ENCODE results near the gene TTLL11. TPM values are rescaled to one million over a fixed set of nuclear protein-coding genes. Genes with fewer than 3 reads are reported as not detected.

TTLL11 gene
- total and polyA plus RNA-seq, 2 experiments from 2014 or later = 5.5 to 7.6 TPM

DNA sequence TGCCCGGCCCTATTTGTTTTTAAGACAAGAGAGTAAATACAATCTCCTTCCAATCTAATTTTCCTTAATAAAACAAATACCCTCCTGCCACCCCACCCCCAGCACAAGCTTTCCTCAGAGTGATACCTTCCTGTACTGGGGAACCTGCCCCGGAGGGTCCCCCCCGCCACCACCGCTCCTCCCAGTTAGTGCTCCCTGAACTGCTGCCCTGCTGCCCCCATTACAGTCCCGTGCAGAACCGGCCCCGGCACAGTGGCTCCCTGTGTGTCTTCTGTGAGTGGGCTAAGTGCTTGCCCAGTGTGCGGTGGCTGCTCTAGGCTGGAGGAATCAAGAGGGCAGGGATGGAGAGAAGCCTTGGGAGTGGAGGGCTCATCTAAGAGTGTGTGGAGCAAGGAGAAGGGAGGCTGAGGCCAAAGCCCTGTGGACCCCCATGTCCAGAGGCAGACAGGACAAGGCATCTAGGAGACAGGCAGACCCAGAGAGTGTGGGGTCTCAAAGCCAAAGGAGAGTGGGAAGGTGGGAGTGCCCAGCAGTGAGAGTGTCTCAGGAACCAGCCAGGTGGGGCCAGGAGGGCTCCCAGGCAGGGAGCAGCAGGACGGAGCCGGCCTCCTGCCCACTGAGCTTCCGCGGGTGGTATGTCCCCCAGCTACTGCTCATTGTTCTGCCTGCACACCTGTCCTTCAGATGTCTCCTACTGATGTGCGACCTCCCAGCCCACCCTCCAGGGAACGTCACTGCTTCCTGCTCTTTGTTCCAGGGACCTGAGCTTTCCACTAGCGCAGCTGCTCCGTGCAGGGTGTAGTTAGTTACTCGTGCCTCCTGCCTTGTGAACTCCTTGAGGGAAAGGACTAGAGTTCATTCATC is 312.7 kb downstream of the TTLL11 start:
- Histone ChIP-seq H4K20me1 (ENCODE audit: insufficient read depth, poor library complexity, severe bottlenecking) (no peaks in the 10 kb centered on the region), H3K27ac (no peak overlapping the region), H3K36me3 (replicated peaks; ENCODE audit: insufficient read depth, low read depth) (no peaks in the 10 kb centered on the region), H3K4me1 (ENCODE audit: insufficient read depth) (no peaks in the 10 kb centered on the region), H3K4me2 (no peak overlapping the region), H3K9me3 (ENCODE audit: low read depth) (no peaks in the 10 kb centered on the region), H3K79me2 (no peaks in the 10 kb centered on the region), H3K4me3 (no peak overlapping the region), H3K27me3 (no peaks in the 10 kb centered on the region), H3K9me2 (replicated peaks; ENCODE audit: insufficient read depth) (no peaks in the 10 kb centered on the region), H2AFZ (no peak overlapping the region)
- WGBS (ENCODE audit: low lambda C conversion rate, missing lambda C conversion rate) = 97% methylated on average over 17 of the region's 17 CpGs
- DNase-seq (ENCODE audit: low spot score) = no peak
- TF ChIP-seq, protein P1, sequence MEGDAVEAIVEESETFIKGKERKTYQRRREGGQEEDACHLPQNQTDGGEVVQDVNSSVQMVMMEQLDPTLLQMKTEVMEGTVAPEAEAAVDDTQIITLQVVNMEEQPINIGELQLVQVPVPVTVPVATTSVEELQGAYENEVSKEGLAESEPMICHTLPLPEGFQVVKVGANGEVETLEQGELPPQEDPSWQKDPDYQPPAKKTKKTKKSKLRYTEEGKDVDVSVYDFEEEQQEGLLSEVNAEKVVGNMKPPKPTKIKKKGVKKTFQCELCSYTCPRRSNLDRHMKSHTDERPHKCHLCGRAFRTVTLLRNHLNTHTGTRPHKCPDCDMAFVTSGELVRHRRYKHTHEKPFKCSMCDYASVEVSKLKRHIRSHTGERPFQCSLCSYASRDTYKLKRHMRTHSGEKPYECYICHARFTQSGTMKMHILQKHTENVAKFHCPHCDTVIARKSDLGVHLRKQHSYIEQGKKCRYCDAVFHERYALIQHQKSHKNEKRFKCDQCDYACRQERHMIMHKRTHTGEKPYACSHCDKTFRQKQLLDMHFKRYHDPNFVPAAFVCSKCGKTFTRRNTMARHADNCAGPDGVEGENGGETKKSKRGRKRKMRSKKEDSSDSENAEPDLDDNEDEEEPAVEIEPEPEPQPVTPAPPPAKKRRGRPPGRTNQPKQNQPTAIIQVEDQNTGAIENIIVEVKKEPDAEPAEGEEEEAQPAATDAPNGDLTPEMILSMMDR (IDR thresholded peaks at IDR 0.05; ENCODE audit: poor library complexity) = no peak
- TF ChIP-seq EZH2phosphoT487 (IDR thresholded peaks at IDR 0.05; ENCODE audit: low read depth, severe bottlenecking, unreplicated experiment) (no peak), EZH2 (IDR thresholded peaks at IDR 0.05; ENCODE audit: borderline replicate concordance) (no peak)

DNA sequence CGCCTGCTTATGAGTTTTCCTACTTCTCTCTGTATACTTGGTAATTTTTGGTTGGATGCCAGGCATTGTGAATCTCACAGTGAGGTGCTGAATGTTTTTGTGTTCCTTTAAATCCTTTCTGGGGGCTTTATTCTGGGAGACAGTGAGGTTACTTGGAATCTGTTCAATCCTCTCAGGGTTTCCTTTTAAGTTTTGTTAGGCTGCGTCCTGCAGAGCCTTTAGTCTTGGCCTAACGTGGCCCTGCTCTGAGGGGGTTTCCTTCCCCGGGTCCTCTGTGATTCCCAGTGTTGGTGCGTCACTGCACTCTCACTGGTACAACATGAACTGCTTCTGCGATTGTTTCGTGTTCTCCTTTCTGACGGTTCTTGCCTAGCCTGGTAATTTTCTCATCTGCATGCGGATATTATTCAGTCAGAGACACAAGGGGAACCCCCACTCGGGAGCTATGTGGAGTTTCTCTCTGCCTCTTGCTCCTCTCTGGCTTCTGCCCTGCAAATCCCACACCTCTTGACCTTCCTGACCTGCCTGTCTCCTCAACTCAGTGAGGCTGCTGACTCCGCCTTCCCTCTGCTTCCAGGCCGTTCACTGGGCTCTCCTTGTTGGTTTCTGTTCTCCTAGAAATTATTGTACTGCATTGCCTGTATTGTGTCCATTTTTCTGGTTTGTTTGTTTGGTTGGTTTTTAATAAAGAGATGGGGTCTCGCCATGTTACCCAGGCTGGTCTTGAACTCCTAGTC is 313.6 kb downstream of the TTLL11 start:
- TF ChIP-seq EZH2phosphoT487 (IDR thresholded peaks at IDR 0.05; ENCODE audit: low read depth, severe bottlenecking, unreplicated experiment) = no peak
- TF ChIP-seq EZH2 (IDR thresholded peaks at IDR 0.05; ENCODE audit: borderline replicate concordance) = no peak
- TF ChIP-seq, protein P1 (IDR thresholded peaks at IDR 0.05; ENCODE audit: poor library complexity) = no peak
- Histone ChIP-seq H3K4me1 (ENCODE audit: insufficient read depth) (no peaks in the 10 kb centered on the region), H3K36me3 (replicated peaks; ENCODE audit: insufficient read depth, low read depth) (no peaks in the 10 kb centered on the region), H3K79me2 (no peaks in the 10 kb centered on the region), H3K27ac (no peak overlapping the region), H3K9me2 (replicated peaks; ENCODE audit: insufficient read depth) (no peaks in the 10 kb centered on the region), H3K9me3 (ENCODE audit: low read depth) (no peaks in the 10 kb centered on the region), H2AFZ (no peak overlapping the region), H4K20me1 (ENCODE audit: insufficient read depth, poor library complexity, severe bottlenecking) (no peaks in the 10 kb centered on the region), H3K4me2 (no peak overlapping the region), H3K27me3 (no peaks in the 10 kb centered on the region), H3K4me3 (no peak overlapping the region)
- no peak for DNase-seq (ENCODE audit: low spot score)
- WGBS (ENCODE audit: low lambda C conversion rate, missing lambda C conversion rate) = 85% methylated on average over 13 of the region's 13 CpGs

DNA sequence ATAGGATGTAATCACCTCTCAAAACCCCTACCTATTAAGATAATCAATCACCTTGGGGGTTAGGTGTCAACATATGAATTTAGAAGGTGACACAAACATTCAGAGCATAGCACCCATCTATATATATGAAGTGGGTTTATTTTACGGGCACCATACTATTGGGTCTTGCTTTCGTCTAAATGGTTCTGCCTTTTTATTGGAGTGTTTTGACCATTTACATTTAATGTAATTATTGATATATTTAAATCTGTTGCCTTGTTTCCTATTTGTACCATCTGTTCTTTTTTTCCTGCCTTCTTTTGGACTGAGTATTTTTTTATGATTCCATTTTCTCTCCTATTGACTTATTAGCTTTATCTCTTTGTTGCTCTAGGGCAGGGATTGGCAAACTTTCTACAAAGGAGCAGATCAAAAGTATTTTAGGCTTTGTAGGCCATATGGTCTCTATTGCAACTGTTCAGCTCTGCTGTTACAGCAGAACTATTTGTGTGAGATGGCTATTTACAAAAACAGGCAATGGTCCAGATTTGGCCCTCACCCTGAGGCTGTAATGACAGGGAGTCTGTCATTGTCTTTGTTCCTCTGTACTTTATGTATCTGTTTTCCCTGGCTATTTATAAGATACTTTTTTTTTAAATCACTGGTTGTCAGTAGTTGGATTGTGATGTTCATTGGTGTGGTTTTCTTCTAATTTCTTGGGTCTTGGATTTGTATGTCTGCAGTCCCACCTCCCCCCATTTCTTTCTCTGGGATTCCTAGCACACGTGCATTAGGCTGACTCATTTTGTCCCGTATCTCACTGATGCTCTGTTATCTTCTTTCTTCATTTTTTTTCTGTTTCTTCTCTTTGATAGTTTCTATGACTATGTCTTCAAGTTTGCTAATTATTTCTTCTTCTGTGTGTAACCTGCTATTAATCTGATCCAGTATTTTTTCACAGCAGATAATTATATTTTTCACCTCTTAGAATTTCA is 314.6 kb downstream of the TTLL11 start:
- no peak for TF ChIP-seq EZH2 (IDR thresholded peaks at IDR 0.05; ENCODE audit: borderline replicate concordance)
- TF ChIP-seq, protein P1 (IDR thresholded peaks at IDR 0.05; ENCODE audit: poor library complexity) = no peak
- no peaks in the 10 kb centered on the region for H3K9me3 ChIP-seq (ENCODE audit: low read depth)
- no peak overlapping the region for H3K27ac ChIP-seq
- H3K4me1 ChIP-seq (ENCODE audit: insufficient read depth) = no peaks in the 10 kb centered on the region
- H3K9me2 ChIP-seq (replicated peaks; ENCODE audit: insufficient read depth) = no peaks in the 10 kb centered on the region
- no peaks in the 10 kb centered on the region for H3K36me3 ChIP-seq (replicated peaks; ENCODE audit: insufficient read depth, low read depth)
- no peak overlapping the region for H2AFZ ChIP-seq
- no peaks in the 10 kb centered on the region for H3K79me2 ChIP-seq
- DNase-seq (ENCODE audit: low spot score) = no peak
- no peak overlapping the region for H3K4me2 ChIP-seq
- WGBS (ENCODE audit: low lambda C conversion rate, missing lambda C conversion rate) = 85% methylated on average over 4 of the region's 4 CpGs
- no peaks in the 10 kb centered on the region for H4K20me1 ChIP-seq (ENCODE audit: insufficient read depth, poor library complexity, severe bottlenecking)
- H3K27me3 ChIP-seq = no peaks in the 10 kb centered on the region
- no peak overlapping the region for H3K4me3 ChIP-seq

All from hepatocyte (in vitro differentiated cells).